Keratinocyte (primary cell): Measurements from ENCODE around the gene WAC.

Experiments
- EZH2 ChIP-seq: IDR thresholded peaks from one replicate; pipeline ENCODE4 v1.6.1; 2012; ENCODE audit warnings: inconsistent platforms, mild to moderate bottlenecking, low read length, moderate library complexity
- TF ChIP-seq, protein P1 (sequence below), 3 experiments: IDR thresholded peaks in 1 of 3; conservative IDR thresholded peaks in 1 of 3; optimal IDR thresholded peaks in 1 of 3; 2 replicates in 2 of 3; 3 replicates in 1 of 3; pipeline versions ENCODE3 to v1.5.1; 2011; ENCODE audit warnings: low read length in 3 of 3, mild to moderate bottlenecking in 3 of 3, moderate library complexity in 2 of 3, control low read depth in 1 of 3, inconsistent platforms in 1 of 3; ENCODE audit not compliant: insufficient read depth in 2 of 3; ENCODE audit errors: extremely low read depth in 1 of 3

GRCh38 chr10:28495084-28495483 is 37.8 kb upstream of the WAC start:
- TF ChIP-seq, protein P1, sequence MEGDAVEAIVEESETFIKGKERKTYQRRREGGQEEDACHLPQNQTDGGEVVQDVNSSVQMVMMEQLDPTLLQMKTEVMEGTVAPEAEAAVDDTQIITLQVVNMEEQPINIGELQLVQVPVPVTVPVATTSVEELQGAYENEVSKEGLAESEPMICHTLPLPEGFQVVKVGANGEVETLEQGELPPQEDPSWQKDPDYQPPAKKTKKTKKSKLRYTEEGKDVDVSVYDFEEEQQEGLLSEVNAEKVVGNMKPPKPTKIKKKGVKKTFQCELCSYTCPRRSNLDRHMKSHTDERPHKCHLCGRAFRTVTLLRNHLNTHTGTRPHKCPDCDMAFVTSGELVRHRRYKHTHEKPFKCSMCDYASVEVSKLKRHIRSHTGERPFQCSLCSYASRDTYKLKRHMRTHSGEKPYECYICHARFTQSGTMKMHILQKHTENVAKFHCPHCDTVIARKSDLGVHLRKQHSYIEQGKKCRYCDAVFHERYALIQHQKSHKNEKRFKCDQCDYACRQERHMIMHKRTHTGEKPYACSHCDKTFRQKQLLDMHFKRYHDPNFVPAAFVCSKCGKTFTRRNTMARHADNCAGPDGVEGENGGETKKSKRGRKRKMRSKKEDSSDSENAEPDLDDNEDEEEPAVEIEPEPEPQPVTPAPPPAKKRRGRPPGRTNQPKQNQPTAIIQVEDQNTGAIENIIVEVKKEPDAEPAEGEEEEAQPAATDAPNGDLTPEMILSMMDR (optimal IDR thresholded peaks at IDR 0.05 in 1 of 3, IDR thresholded peaks at IDR 0.05 in 1 of 3, conservative IDR thresholded peaks at IDR 0.05 in 1 of 3; ENCODE audit: extremely low read depth in 1 of 3, insufficient read depth in 2 of 3, low read length in 3 of 3) = no peak
- no peak for TF ChIP-seq EZH2
